ENCODE measurements around the gene ATP1B4. TPM values are rescaled to one million over a fixed set of nuclear protein-coding genes. Genes with fewer than 3 reads are reported as not detected.

The ATP1B4 gene
- total and polyA plus RNA-seq, 2 donors (not counting 1 experiment from before 2014, with no cell fraction given): not detected

DNA sequence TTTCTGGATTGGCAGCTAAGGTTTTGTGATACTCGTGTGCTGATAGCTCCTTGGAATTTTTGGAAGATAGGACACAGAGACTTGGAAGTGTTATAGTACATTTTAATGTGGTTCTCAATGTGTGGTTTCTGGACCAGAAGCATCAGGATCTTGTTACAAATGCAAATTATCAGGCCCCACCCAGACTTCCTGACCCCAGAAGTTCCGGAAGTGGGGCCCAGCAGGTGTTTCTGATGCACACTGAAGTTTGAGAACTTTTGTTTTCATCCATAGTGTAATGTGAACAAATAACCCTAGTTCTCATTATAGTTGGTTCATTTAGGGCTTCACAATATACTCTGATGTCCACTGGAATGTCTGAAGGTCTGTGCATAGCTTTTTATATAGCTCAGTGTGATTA lies 57.6 kb downstream of the ATP1B4 start:
- no peak overlapping the region for H3K27ac ChIP-seq (ENCODE audit: insufficient read depth, low read length)

DNA sequence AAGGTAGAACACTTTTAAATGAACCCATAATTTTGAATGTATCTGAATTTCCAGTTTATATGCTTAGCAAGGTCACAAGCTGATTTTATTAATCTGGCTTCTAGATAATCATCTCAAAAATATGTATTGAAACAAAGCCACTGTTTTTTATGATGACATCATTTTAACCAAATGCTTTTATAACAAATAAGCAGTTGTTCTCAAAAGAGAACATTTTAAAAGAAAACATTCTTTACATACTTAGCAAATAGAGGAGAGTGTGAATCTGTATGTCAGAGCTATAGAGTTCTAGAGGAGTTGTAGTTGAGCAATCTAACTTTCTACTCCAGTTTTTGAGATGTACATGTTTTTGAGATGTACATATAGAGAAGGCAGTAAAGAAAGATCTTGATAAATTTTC lies 64.7 kb downstream of the ATP1B4 start:
- Histone ChIP-seq H3K4me3 (replicated peaks in 1 of 4; ENCODE audit: control extremely low read depth in 1 of 4, insufficient read depth in 1 of 4, low read depth in 3 of 4, low read length in 4 of 4) (no peak overlapping the region), H2AFZ (ENCODE audit: low read length) (no peak overlapping the region), H3K36me3 (ENCODE audit: control insufficient read depth, insufficient read depth, low read length) (no peaks in the 10 kb centered on the region), H3K9me3 (ENCODE audit: control insufficient read depth, insufficient read depth, low read depth, low read length) (no peaks in the 10 kb centered on the region), H3K9ac (ENCODE audit: insufficient read depth, low read length) (no peak overlapping the region), H3K4me1 (ENCODE audit: control insufficient read depth, extremely low read depth, insufficient read depth, low read length) (no peaks in the 10 kb centered on the region), H3K27ac (ENCODE audit: insufficient read depth, low read length) (no peak overlapping the region), H3K4me2 (ENCODE audit: extremely low read depth, insufficient read depth, low read length) (no peak overlapping the region), H3K27me3 (ENCODE audit: control insufficient read depth, insufficient read depth, low read length) (no peaks in the 10 kb centered on the region), H3K79me2 (ENCODE audit: control insufficient read depth, insufficient read depth, low read length) (no peaks in the 10 kb centered on the region), H4K20me1 (ENCODE audit: control insufficient read depth, extremely low read depth, insufficient read depth, low read length) (no peaks in the 10 kb centered on the region)
- TF ChIP-seq EZH2 (IDR thresholded peaks at IDR 0.05; ENCODE audit: low read length, missing control alignments) (no peak), CTCF (conservative IDR thresholded peaks at IDR 0.05 in 1 of 2, IDR thresholded peaks at IDR 0.05 in 1 of 2; ENCODE audit: low read depth in 1 of 2, low read length in 2 of 2) (no peak)
- peak; percentile 23 to 32 for DNase-seq (ENCODE audit: low read depth in 2 of 2)

More for the DNA sequence above, 57.6 kb downstream of the ATP1B4 start:
- Histone ChIP-seq H3K27me3 (ENCODE audit: control insufficient read depth, insufficient read depth, low read length) (no peaks in the 10 kb centered on the region), H3K9ac (ENCODE audit: insufficient read depth, low read length) (no peak overlapping the region), H3K4me1 (ENCODE audit: control insufficient read depth, extremely low read depth, insufficient read depth, low read length) (no peaks in the 10 kb centered on the region), H3K4me2 (ENCODE audit: extremely low read depth, insufficient read depth, low read length) (no peak overlapping the region), H3K36me3 (ENCODE audit: control insufficient read depth, insufficient read depth, low read length) (no peaks in the 10 kb centered on the region), H3K79me2 (ENCODE audit: control insufficient read depth, insufficient read depth, low read length) (no peaks in the 10 kb centered on the region), H3K4me3 (replicated peaks in 1 of 4; ENCODE audit: control extremely low read depth in 1 of 4, insufficient read depth in 1 of 4, low read depth in 3 of 4, low read length in 4 of 4) (no peak overlapping the region), H2AFZ (ENCODE audit: low read length) (no peak overlapping the region), H4K20me1 (ENCODE audit: control insufficient read depth, extremely low read depth, insufficient read depth, low read length) (no peaks in the 10 kb centered on the region), H3K9me3 (ENCODE audit: control insufficient read depth, insufficient read depth, low read depth, low read length) (no peaks in the 10 kb centered on the region)
- TF ChIP-seq CTCF (conservative IDR thresholded peaks at IDR 0.05 in 1 of 2, IDR thresholded peaks at IDR 0.05 in 1 of 2; ENCODE audit: low read depth in 1 of 2, low read length in 2 of 2) (no peak), EZH2 (IDR thresholded peaks at IDR 0.05; ENCODE audit: low read length, missing control alignments) (no peak)
- DNase-seq (ENCODE audit: low read depth in 2 of 2): no peak

DNA sequence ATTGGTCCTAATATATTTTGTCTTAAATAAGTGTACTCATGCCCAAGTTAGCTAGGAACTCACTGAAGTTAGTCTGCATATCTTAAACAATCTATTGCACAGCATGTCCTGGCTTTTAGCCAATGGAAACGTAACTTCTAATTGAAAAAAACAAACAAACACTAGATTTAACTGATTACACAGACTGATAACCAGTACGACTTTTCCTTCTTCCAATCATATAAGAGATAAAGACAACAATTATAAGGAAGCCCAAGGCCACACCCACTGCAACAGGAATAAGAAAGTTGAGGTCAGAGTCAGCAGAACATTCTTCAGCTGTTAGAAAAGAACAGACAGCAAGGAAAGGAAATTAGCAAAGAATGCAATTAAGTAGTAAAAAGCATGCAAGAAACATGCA lies 66.4 kb downstream of the ATP1B4 start:
- H3K9ac ChIP-seq (ENCODE audit: insufficient read depth, low read length): no peak overlapping the region
- H3K4me3 ChIP-seq (replicated peaks in 1 of 4; ENCODE audit: control extremely low read depth in 1 of 4, insufficient read depth in 1 of 4, low read depth in 3 of 4, low read length in 4 of 4): no peak overlapping the region
- no peak overlapping the region for H3K4me2 ChIP-seq (ENCODE audit: extremely low read depth, insufficient read depth, low read length)
- no peak overlapping the region for H2AFZ ChIP-seq (ENCODE audit: low read length)
- no peaks in the 10 kb centered on the region for H3K9me3 ChIP-seq (ENCODE audit: control insufficient read depth, insufficient read depth, low read depth, low read length)
- H3K4me1 ChIP-seq (ENCODE audit: control insufficient read depth, extremely low read depth, insufficient read depth, low read length): no peaks in the 10 kb centered on the region
- H4K20me1 ChIP-seq (ENCODE audit: control insufficient read depth, extremely low read depth, insufficient read depth, low read length): no peaks in the 10 kb centered on the region
- TF ChIP-seq EZH2 (IDR thresholded peaks at IDR 0.05; ENCODE audit: low read length, missing control alignments) (no peak), CTCF (conservative IDR thresholded peaks at IDR 0.05 in 1 of 2, IDR thresholded peaks at IDR 0.05 in 1 of 2; ENCODE audit: low read depth in 1 of 2, low read length in 2 of 2) (no peak)
- no peaks in the 10 kb centered on the region for H3K36me3 ChIP-seq (ENCODE audit: control insufficient read depth, insufficient read depth, low read length)
- H3K27me3 ChIP-seq (ENCODE audit: control insufficient read depth, insufficient read depth, low read length): no peaks in the 10 kb centered on the region
- peak; percentile 4 to 31 for DNase-seq (ENCODE audit: low read depth in 2 of 2)
- no peak overlapping the region for H3K27ac ChIP-seq (ENCODE audit: insufficient read depth, low read length)
- no peaks in the 10 kb centered on the region for H3K79me2 ChIP-seq (ENCODE audit: control insufficient read depth, insufficient read depth, low read length)
